NCI-H526 treated with DMSO at 0.1 percent for 48 hours (cell line): ENCODE measurements around the gene CLCN3.
"Not testable (repeated sequence)": the region's sequence is repeated elsewhere in the genome, so short reads cannot be mapped to it uniquely, and the experiment has no call there.

ENCODE experiments used
- DNase-seq: peaks from one replicate; lab custom pipeline; 2025; lab: John Stamatoyannopoulos, UW

CLCN3 gene

DNA sequence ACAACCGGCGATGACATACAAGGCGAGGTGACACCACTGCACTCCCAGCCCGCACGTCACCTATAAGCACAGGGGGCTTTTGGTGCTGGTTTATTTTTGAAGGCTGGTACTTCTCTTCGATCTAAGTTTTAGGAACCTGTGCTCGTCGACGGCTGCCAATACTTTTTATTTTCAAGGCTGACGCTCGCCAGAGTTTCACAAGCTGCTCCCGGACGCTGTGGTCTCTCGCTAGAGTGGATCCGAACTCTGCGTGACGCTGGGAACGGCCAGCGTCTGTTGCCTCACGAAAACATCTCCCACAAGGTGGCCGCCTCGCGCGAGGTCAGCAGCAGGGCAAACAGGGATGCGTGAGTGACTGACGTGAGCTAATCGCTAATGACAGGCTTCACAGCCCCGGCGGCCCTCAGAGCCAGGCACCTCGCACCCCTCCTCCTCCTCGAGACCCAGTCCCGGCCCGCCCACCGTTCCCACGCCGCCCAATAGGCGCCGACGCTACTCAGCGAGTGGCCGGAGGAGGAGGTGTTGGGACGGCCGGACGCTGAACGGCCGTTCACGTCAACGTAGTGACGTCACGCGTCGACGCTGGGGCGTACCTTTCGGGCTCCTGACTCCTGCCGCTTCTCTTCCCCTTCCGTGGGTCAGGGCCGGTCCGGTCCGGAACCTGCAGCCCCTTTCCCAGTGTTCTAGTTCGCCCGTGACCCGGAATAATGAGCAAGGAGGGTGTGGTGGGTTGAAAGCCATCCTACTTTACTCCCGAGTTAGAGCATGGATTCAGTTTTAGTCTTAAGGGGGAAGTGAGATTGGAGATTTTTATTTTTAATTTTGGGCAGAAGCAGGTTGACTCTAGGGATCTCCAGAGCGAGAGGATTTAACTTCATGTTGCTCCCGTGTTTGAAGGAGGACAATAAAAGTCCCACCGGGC lies at the start of gene CLCN3:
CLCN3 (plus strand) TSS at position 621 of the 922 bp plus-strand sequence. CDS start 15,351 bp downstream, outside the sequence.
- peak; percentile 95 for DNase-seq

DNA sequence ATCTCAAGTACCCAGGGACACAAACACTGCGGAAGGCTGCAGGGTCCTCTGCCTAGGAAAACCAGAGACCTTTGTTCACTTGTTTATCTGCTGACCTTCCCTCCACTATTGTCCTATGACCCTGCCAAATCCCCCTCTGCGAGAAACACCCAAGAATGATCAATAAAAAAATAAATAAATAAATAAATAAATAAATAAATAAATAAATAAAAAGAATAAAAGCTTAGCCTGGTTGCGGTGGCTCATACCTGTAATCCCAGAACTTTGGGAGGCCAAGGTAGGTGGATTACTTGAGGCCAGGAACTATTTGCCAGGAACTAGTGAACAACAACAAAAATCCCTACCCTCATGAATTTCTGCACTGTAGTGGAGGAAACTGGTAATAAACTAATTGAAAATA lies 49.4 kb upstream of the CLCN3 start:
- not testable (repeated sequence) for DNase-seq

DNA sequence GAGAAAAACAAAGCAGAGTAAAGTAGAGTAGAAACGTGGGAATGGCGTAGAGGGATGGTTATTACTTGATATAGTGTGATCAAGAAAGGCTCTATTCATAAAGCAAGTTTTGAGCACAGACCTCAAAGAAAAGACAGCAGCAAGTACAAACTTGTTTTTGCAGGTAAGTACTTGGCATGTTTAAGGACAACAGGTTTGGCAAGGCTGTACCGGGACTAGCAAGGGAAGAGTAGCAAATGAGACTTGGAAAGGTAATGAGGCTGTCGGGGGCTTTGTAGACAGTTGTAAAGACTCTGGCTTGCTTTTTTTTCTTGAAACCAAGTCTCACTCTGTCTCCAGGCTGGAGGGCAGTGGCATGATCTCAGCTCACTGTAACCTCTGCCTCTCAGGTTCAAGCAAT lies 48.9 kb upstream of the CLCN3 start:
- DNase-seq = no peak

DNA sequence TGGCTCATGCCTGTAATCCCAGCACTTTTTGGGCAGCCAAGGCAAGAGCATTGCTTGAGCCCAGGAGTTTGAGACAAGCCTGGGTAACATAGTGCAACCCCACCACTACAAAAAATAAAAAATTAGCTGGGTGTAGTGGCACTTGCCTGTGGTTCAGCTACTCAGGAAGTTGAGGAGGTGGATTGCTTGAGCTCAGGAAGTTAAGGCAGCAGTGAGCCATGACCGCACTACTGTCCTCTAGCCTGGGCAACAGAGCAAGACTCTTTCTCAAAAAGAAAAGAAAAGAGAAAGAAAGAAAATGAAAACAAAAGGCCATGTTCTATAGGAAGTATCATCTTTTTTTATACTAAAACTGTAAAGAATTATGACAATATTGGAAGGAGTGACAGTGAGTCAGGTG lies 46.5 kb upstream of the CLCN3 start:
- no peak for DNase-seq

DNA sequence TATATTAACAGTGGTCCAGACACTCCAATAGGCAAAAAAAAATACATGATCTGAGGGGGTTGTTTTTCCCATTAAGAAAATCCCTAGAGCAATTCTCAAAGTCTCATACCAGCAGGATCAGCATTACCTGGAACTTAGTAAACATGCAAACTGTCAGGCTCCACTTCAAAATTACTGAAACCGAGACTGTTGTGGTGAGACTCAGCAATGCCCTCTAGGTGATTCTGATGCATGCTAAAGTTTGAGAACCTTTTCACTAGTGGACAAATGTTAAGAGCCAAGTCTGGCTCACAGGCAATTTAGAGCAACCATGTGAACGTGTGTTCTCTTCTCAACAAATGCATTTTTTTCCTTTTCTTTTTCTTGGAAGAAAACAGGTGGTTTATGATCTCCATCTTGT lies 38.2 kb upstream of the CLCN3 start:
- no peak for DNase-seq

DNA sequence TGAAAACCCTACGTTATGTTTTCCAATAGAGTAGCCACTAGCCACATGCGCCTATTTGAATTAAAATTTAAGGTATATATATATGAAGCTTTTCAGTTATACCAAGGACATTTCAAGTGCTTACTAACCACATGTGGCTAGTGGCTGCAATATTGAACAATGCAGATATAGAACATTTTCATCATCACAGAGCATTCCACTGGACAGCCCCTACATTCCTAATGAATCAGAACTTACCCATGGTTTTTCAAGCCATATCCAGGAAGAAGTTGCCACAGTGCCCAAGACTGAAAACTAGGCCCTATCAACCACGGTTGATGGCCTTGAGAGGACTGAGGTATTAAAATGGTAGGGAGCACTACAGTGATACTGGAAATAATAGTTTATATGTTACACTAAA lies 37.7 kb upstream of the CLCN3 start:
- DNase-seq = no peak

DNA sequence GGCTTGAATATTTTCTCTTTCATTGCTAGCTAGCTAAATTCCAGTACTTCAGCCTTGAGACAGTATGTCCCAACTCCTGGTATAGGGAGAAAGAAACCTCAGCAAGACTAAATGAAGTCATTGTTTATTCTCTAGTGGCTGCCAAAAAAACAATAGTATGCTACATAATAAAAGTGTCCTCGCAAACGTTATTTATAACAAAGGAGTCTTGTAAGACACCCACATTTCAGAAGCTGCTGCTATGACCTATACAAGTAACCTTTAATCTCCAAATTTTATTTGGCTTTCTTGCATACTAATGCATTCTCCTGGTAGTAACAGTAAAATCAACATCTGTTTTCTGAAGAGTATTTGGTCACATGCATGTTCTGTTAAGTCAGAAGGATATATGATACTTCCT lies 36.8 kb upstream of the CLCN3 start:
- no peak for DNase-seq

DNA sequence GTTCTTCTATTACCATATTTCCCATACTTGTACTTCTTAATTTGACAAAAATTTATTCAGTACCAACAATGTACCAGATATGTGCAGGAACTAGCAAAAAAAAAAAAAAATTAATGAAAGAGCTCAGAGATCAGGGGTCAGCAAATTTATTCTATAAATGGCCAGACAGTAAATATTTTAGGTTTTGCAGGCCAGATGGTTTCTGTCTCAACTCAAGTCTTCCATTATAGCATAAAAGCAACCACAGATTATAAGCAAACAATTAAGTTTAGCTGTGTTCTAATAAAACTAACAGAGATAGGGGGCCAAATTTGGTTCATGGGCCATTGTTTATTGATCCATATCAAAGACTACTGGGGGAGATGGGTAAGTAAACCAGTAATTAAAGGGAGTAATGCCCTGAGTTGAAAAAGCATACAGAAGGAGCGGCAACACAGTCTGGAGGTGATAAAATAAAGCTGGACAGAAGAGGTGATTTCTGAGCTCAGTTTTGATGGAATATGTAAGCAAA lies 27.3 kb upstream of the CLCN3 start:
- DNase-seq = no peak

DNA sequence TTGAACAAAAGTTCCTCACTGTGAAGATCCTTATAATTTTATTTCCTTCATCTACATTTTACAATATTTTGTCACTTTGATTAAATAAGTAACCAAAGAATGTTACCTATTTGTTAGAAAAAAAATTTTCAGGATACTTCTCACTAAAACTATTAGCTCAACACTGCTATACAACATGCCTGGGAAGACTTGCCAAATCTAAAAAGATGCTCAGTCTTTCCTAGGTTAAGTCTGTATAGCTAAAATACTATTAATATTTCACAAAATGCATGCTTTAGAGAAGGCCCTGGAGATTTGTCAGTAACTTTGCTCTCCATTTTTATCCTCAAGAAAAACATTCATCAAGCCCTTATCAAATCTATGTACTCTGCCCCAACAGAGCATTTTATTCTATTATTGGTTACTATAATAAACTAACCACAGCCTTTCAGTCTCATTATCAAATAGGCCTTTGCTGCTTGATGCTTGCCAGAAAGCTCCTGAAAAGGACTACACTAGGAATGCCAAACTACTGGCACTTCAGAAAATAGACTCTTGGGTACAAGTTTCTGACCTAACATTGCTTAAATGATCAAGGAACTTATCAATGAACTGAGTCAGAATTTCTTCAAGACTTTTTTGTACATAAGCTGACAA lies 25.7 kb upstream of the CLCN3 start:
- DNase-seq = no peak

DNA sequence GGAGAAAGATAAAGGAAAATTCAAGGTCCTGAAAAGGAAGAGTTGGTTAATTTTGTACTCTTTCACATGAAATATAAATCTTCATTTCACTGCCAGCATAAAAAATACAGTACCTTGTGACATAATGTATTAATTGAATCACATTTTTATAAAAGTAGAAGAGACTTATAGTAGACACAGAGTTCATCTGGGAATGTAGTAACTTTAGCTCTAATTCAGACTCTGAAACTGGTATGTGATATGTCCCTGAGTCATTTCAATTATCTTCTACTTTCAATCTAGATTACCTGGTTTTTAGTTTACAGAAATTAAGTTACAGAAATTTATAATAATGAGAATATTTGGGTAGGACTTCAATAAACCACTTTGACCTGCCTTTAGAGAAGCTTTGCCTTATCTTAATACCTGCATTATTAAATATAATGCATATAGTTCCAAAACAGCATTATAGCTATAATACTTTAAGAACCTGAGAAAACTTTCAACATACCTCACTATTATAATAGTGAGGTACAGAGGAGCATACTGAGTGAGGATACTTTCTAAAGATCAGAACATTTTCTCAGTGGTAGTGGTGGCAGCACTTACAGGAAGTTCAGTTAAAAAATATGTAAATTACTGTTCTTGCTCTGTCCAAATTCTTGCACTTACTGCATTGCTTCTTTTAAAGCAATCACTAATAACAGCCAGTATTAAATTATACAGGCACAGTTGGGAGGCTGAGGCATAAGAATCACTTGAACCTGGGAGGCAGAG lies 19.2 kb upstream of the CLCN3 start:
- DNase-seq = no peak

DNA sequence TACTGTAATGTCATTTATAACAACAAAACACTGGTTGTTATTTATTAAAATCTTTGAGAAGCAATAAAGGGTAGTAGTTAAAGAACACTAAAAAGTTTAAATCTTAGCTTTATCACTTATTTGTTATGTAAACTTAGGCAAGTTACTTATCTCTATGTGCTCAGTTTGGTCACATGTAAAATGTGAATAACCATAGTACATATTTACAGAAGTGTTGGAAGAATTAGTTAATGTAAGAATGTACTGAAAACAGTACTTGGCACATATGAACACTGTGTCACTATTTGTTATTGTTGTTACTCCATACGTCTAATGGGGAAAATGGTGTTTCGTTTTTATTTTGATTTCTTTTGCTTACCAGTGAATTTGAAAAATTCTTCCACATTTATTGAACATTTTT lies 17.1 kb upstream of the CLCN3 start:
- DNase-seq = no peak

DNA sequence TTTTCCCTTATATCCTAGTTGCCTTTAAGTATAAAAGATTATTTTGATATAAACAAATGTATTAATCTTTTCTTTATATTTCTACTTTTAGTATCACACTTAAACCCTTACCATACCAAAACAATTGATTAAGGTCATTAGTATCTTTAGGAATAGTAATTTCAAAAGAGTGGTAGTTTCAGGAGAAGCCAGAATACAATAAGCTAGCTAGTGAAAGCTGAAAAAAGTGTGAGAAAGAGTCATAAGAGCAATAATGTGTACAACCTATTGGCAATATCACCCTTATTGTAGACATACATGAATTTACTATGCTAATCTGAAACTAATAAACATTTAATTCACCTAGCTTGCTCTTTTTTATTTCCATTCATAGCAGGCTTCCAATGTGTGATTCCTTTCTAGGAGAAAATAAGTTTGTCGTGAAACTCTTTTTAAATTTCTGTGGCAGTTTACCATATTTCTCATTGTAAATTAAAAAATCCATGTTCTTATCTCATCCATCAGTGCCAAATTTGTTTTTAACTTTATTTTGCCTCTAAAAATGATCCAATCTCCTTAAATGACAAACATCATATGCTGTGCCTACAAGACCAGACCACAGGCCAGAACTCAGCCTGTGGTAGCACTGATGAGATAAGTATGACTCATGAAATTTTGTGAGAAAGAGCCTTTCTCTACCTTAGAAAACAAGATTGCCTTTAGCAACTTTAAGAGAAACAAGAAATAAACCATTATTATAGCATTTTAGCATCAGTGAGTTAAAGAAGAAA lies 16.1 kb upstream of the CLCN3 start:
- no peak for DNase-seq

DNA sequence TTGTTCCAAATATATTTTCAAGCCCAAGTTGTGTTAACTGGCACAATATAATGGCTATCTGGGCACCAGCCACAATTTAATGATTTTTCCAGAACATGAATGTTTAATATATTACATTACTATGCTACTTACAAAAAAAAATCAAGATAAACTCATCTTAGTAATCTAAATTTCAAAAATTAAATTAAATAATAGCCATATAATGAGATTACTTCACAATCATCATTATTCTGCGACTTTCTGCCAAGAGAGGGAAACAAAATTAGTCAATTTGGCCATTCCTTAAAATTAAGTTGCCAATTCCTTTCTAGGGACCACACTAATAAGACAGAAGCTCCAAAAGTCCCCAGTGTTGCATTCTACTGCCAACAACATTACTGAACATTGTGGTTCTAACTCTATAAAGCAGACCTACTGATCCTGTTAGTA lies 15.5 kb upstream of the CLCN3 start:
- DNase-seq = no peak

DNA sequence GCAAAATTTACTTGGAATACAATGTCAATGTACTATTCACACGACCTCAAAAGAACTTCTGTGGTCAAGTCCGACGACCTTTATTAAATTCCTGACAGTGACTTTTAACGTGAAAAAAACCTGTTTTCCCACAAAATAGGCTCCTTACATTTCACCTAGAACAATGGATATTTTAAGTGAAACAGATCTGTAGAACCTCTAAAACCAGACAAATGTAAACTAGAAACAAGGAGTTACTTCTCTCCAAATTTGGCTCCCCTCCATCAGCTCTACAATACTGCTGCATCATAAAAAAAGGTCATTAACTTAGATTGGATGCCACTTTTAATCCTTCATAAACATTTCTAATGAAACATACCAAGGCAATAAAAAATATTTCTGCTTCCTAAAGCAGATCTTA lies 9.2 kb upstream of the CLCN3 start:
- no peak for DNase-seq

DNA sequence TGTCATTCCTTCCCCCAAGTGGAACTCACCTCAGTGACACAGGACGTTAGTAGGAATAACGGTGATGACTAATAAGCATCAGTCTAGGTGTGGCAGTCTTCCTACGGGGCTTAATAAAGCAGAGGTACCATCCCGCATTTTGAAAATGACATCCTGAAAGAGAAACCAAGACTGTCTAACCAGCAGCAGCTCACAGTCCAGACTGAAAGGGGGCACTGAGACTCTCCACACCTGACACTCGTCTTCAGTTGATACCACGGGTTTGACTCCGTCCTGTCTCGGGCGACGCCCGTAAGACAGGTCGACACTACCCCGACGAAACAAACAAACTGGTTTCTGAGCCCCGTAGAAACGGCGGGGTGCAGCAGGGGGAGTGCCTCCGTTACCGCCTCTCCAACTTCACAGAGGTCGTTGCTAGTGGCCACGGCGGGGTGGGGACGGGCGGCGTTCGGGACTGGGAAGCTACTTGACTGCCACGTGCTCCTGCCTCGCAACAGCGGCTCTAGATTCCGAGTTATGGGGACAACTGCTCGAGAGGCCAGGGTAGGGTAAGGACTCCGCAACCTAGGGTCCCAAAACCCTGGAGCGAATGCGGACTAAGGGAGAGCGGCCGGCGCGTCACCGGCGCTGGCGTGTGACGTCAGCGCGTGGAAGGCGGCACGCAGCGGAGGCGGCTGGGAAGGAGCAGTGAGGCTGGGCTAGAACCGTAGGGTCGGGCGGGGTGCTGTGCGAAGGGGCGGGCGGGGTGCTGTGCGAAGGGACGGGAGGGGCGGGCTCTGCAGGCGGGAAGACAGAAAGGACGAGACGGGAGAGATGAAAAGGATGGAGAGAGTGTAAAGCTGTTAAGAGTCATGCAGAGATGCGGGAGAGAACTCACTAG lies 8.1 kb upstream of the CLCN3 start, which contains the start of gene NEK1:
NEK1 (minus strand) TSS at position 593 of the 880 bp plus-strand sequence. CDS start 9,953 bp downstream, outside the sequence.
- DNase-seq = peak; percentile 85

DNA sequence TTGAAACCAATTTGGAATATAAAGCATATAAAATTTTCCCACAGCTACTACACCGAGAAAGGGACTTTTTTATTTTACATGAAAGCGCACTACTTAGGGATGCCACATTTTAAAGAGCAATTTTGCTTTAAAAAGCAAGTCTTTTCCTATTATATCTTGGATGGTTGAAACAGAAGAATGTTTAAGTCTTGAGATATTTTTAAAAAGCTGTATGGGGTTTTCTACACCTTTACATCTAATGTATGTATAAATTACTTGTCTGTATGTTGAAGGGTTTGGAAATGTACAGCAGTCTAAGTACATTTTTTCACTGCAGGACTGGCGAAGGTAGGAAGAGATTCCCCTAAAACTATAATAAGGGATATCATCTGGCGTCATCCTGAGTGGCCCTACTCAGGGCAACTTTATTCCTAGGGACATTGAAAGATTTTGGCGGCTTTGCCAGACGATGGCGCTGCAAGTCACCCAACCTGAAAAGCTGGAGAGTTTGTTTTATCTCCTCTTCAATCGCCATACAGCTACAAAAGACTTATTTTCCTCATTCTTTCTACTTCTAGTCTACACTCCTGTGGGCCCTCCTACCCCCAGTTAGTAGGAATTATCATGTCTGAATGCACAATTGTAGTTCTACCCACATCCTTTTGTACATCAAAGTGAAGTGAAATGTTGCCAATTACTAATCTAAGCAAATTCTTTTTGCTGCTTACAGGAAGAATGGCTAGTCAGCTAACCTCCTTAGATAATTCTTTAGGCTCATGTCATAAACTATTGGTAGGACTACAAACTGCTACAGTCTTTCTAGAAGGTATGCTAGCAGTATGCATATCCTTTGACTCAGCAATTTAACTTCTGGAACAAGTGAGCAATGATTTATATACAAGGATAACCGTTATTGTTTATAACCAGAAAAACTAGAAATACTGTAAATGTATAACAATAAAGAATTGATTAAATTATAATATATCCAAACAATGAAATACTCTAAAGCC lies 7.2 kb upstream of the CLCN3 start:
- peak; percentile 78 for DNase-seq

DNA sequence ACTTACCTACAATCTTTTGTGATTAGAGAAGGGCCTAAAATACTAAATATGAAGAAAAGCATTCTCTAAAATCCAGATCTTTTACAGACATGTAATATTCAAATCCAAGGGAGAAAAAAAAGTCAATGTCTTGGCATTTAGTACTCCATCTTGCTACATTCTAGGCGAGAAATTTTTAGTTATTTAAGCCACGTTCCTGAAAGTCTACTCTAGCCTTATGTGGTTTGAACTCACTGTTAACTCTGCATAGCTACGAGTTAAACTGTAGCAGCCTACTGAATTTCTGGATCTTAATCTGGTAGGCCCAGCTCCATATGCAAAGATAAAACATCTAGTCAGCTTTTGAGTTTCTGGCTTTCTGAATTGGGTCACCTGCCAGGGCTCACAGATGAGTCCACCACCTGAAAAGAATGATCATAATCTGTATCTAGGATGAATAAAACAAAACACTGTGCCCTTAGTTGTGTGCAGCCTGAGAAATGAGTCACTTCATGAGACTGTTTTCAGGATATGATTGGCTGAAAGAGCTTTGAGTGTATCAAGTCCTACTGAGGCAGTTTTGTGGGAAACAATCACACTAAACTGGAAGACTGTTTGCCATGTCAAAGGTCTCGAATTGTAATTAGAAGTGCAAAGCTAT lies 4.8 kb upstream of the CLCN3 start:
- no peak for DNase-seq

DNA sequence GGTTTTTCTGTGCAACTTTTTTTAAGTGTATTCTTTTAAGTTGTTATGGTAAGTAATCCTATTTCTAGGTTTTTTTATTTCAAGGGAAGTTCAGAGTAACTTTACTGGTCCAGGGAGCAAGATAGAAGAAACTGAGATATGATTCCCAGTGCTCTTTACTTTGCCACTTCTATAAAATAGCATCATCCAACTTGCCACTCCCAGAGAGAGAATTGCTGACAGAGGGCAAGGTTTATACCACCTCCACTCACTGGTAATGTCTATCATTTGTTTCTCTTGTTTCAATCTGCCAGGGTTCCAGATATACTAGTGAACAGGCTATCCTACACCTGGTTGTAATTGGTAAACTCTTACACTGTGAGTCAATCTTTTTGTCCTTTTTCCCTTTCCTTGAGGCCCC lies 3.5 kb upstream of the CLCN3 start:
- DNase-seq = no peak

DNA sequence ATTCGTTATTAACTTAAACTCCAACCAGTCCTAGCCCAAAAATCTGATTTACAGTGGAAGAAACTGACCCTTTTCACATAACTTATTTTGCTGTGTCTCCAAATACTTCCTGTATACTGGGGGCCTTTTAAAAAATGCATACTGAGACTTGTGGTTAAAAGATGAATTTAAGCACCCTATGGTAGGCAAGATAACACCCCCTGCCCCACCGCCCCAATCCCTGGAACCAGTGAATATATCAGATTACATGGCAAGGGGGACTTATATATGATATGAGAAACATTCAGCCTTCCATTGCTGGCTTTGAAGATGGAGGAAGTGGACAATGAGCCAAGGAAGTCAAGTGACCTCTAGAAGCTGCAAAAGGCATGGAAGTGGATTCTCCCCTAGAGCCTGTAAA lies 3.1 kb upstream of the CLCN3 start:
- DNase-seq = no peak
